Activated naive CD4-positive, alpha-beta T cell treated with anti-CD3 and anti-CD28 coated beads, Interleukin-2, amount 50 U/mL, for 16 hours (primary cell): ENCODE measurements around the gene SBNO2.
A peak's percentile ranks its signal among the peaks of the same experiment; 100 is the strongest.

Experiments
- DNase-seq: peaks from one replicate; pipeline ENCODE4 v3.0.0-alpha.2; 2020

SBNO2 gene, protein sequence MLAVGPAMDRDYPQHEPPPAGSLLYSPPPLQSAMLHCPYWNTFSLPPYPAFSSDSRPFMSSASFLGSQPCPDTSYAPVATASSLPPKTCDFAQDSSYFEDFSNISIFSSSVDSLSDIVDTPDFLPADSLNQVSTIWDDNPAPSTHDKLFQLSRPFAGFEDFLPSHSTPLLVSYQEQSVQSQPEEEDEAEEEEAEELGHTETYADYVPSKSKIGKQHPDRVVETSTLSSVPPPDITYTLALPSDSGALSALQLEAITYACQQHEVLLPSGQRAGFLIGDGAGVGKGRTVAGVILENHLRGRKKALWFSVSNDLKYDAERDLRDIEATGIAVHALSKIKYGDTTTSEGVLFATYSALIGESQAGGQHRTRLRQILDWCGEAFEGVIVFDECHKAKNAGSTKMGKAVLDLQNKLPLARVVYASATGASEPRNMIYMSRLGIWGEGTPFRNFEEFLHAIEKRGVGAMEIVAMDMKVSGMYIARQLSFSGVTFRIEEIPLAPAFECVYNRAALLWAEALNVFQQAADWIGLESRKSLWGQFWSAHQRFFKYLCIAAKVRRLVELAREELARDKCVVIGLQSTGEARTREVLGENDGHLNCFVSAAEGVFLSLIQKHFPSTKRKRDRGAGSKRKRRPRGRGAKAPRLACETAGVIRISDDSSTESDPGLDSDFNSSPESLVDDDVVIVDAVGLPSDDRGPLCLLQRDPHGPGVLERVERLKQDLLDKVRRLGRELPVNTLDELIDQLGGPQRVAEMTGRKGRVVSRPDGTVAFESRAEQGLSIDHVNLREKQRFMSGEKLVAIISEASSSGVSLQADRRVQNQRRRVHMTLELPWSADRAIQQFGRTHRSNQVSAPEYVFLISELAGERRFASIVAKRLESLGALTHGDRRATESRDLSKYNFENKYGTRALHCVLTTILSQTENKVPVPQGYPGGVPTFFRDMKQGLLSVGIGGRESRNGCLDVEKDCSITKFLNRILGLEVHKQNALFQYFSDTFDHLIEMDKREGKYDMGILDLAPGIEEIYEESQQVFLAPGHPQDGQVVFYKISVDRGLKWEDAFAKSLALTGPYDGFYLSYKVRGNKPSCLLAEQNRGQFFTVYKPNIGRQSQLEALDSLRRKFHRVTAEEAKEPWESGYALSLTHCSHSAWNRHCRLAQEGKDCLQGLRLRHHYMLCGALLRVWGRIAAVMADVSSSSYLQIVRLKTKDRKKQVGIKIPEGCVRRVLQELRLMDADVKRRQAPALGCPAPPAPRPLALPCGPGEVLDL (N-terminal part only)

GRCh38 chr19:1173845-1174809 lies at the start of gene SBNO2:
Gene SBNO2 (minus strand): TSS chr19:1174268. CDS start chr19:1154276, 19,992 bp downstream.
- DNase-seq, result peak; percentile 87

DNA sequence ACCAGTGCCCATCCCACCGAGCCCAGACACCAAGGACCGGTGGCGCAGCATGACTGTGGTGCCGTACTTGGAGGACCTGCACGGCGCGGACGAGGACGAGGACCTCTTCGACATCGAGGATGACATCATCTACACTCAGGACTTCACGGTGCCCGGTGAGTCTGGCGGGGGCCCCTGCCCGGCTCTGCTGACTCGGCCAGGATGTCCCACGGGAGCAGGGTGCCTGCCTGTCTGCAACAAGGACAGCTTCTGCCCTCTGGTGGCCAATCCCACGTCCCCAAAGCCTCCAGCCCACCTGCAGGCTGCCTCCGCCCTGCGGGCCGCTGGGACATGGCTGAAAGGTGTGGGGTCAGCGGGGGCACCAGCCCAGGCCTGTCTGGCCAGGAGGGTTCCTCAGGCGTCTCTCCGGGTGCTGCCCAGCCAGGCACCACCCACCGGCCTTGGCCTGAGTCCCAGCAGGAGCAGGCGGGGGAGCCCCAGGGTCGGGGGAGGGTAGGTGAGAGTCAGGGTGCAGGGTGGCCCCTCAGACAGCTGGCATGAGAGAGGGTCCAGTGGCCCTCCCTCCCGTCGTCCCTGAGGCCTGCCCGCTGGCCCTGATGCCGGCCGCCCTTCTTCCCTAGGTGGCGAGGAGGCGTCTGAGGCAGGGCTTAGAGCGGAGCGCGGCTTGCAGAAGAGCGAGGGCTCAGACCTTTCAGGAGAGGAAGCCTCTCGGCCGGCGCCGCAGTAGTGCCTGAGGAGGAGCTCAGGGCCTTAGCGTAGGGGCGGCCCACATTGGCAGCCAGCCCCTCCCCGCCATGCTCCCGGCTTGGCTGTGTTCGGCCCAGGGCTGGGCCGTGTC lies 49.2 kb upstream of the SBNO2 start:
- DNase-seq, result no peak

GRCh38 chr19:1222394-1222793 lies 48.3 kb upstream of the SBNO2 start:
- DNase-seq, result no peak

- DNase-seq, result no peak
These were observed 47.8 kb upstream of the SBNO2 start for GRCh38 chr19:1221904-1222255.

- DNase-seq, result no peak
These were observed 47.2 kb upstream of the SBNO2 start for GRCh38 chr19:1220976-1221903.

- DNase-seq, result no peak
These were observed 46.4 kb upstream of the SBNO2 start for GRCh38 chr19:1220477-1220930.

GRCh38 chr19:1219786-1220476 lies 45.9 kb upstream of the SBNO2 start:
- no peak for DNase-seq

DNA sequence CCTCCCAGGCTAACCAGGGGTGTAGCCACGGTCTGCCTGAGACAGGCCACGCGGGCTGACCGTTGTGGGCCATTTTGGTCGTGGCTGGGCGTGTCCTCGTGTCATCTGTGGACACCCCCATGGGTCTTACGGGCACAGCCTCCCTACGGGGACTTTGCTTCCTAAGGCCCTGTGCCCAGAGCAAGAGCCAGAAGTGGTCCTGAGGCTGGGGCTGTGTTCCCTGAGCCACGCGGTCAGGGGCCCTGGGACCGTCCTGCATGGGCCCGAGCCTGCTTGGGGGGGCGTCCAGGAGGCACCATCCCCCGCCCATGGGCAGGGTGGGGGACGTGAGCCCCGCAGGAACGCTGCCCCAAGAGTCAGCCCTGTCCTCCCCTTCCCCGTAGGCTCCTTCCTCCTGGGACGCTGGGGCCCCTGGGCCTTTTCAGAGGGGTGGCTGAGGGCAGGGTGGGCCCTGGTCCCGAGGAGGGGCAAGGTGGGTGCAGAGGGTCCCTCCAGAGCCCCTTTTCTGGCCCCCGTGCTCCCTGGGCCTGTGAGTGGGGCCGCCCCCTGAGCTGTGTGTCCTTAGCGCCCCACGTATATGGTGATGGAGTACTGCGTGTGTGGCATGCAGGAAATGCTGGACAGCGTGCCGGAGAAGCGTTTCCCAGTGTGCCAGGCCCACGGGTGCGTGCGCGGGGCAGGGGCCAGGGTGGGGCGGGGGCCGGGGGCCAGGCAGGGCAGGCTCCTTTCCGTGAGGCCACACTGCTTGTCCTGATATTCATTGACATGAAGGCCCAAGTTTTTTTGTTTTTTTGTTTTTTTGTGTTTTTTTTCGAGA lies 44.9 kb upstream of the SBNO2 start:
- no peak for DNase-seq

DNA sequence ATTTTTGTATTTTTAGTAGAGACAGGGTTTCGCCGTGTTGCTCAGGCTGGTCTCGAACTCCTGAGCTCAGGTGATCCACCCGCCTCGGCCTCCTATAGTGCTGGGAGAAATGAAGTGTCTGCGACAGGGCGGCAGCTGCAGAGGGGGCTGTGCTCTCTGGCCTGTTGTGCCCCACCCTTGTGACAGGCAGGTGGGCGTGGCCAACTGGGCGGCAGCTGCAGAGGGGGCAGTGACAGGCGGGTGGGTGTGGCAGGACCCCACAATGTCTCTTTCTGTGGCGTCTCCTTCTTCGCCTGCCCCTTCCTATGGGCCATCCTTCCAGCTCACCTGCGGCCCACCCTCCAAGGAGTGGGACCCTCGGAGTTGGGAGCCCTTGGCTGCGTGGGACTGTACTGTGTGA lies 43.3 kb upstream of the SBNO2 start:
- no peak for DNase-seq

GRCh38 chr19:1216756-1217155 lies 42.7 kb upstream of the SBNO2 start:
- no peak for DNase-seq

GRCh38 chr19:1214862-1215731 lies 41.0 kb upstream of the SBNO2 start:
- no peak for DNase-seq

DNA sequence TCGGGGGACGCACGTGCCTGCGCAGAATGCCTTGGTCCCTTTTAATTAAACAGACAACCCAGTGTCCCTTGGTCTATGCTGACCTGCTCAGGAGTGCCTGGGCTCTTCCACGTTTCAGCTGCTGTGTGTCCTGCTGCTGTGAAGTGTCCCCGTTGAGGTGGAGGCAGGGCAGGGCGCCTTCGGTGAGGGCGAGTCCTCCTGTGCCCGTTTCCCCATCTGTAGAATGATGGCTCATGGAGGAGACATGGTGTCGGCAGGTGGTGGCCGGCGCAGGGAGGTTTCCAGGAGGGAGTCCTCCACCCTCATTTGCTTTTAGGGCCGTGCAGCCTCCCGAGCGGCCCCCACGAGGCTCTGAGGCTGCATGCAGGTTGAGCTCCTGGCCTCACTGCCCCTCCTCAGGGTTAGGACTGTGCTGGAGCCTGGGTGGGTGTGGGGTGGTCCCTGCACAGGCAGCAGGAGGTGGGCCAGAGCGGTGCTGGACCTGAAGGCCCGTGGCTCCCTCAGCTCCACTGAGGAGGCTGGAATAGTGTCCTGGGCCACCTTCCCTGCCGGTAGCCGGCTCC lies 40.3 kb upstream of the SBNO2 start:
- no peak for DNase-seq

DNA sequence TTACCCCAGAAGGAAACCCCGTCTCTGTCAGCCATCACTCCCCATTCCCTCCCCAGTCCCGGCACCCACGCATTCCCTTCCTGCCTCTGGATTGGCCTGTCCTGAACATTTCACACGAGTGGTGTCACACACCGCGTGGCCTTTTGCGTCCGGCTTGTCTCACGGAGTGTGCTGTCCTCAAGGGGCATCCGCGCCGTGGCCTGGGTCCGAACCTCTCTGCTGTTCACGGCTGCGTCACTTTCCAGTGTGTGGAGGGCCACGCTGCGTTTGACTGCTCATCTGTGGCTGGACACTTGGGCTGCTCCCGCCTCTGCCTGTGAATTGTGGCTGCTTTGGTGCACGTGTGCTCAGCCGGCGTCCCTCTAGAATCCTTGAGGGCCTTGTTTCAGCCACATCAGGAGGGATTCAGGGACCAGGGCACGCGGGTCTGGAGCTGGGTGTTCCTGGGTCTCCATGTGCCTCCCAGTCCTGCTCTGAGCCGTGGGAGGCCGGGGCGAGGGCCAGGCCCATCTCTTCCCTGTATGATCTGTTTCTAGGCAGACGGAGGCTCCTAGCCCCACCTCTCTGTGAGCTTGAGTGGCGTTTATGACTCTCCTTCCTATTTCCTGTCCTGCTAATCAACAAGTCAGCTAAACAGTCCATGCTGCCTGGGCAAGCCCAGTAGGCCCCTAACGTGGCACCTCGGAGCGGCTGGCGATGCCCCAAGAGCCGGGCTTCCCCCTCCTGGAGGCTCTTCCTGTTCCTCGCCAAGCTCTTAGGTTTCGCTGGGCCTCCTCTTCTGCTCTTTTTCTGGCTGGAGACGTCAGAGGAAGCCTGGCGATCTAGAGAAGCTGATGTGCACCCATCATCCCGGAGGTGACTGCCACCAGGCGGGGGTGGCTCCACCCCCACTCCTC lies 39.6 kb upstream of the SBNO2 start:
- DNase-seq, result no peak

- DNase-seq, result no peak
These were observed 37.6 kb upstream of the SBNO2 start for GRCh38 chr19:1211494-1212234.

- DNase-seq, result no peak
These were observed 36.1 kb upstream of the SBNO2 start for GRCh38 chr19:1210227-1210538.
